Body of pancreas (tissue), 4 donors: Measurements from ENCODE around the gene ZNF521. TPM values are rescaled to one million over a fixed set of nuclear protein-coding genes. Genes with fewer than 3 reads are reported as not detected.

Source experiments
- ATAC-seq: fragments of 150-250 bp; one replicate; pipeline ENCODE4 v1.9.1; 2016
- DNase-seq, 4 donors: peaks; one replicate each; pipeline ENCODE4 v3.0.0-alpha.2; 2019
- H3K27ac ChIP-seq, 4 donors: fragments of 200-600 bp; sonication (generic); 1 replicate in 3 of 4; 2 replicates in 1 of 4; pipeline versions ENCODE4 v1.5.1 to v1.6.1; 2016 to 2019; ENCODE audit warnings: mild to moderate bottlenecking in 1 of 4, mixed read lengths in 1 of 4, moderate library complexity in 1 of 4
- H3K27me3 ChIP-seq, 2 donors: fragments of 200-600 bp; sonication (generic); one replicate each; pipeline ENCODE4 v1.6.0; 2016; ENCODE audit warnings: mild to moderate bottlenecking in 1 of 2
- H3K36me3 ChIP-seq, 2 donors: fragments of 200-600 bp; sonication (generic); replicated peaks in 1 of 2; 2 replicates each; pipeline ENCODE4 v1.5.1; 2016; ENCODE audit warnings: low read depth in 2 of 2; ENCODE audit not compliant: insufficient read depth in 1 of 2
- H3K4me1 ChIP-seq: fragments of 200-600 bp; sonication (generic); one replicate; pipeline ENCODE4 v1.6.0; 2016
- H3K4me3 ChIP-seq, 2 donors: fragments of 200-600 bp; sonication (generic); 1 replicate in 1 of 2; 2 replicates in 1 of 2; pipeline ENCODE4 v1.5.1; 2016 to 2019
- H3K9me3 ChIP-seq, 3 donors: fragments of 200-600 bp; sonication (generic); 1 replicate in 2 of 3; 2 replicates in 1 of 3; pipeline ENCODE4 v1.5.1; 2016
- CTCF ChIP-seq, 7 experiments: fragments of 450-650 bp in 4 of 7; fragments of 200-600 bp in 3 of 7; sonication (generic) in 3 of 7; IDR thresholded peaks; one replicate each; pipeline ENCODE4 v1.5.1; 2016 to 2019; ENCODE audit warnings: antibody characterized with exemption in 7 of 7
- POLR2A ChIP-seq, 3 donors: fragments of 450-650 bp; IDR thresholded peaks; one replicate each; pipeline ENCODE4 v1.6.1; 2016; ENCODE audit warnings: antibody characterized with exemption in 3 of 3, mild to moderate bottlenecking in 2 of 3
- WGBS, 2 donors: methylation state at CpG; one replicate each; pipeline ENCODE4 v1.1.5; 2017; 5-methylcytosine and 5-hydroxymethylcytosine counted together
- intact Hi-C: fragments of 100-400 bp; cut with DNase I; formaldehyde crosslinking; loops from one replicate; pipeline ENCODE4 v1.15.1; 2023
- total RNA-seq, 2 donors: library from RNA; depleted of rRNA; stranded (reverse); fragments of >200 nt; gene quantifications; one replicate each; pipeline ENCODE4 v1.1.0, GENCODE V29; 2016

The ZNF521 gene
- total RNA-seq, 2 donors from 2014 or later: 3.3 to 17.4 TPM

- no peak overlapping the region for H3K4me3 ChIP-seq
- H3K27ac ChIP-seq: no peak overlapping the region
- ATAC-seq (no peak), DNase-seq (no peak)
- H3K9me3 ChIP-seq: no peaks in the 10 kb centered on the region
- 42 to 47% methylated on average over 3 of the region's 3 CpGs for WGBS, 2 donors
- H3K4me1 ChIP-seq: no peaks in the 10 kb centered on the region
- H3K36me3 ChIP-seq: no peaks in the 10 kb centered on the region
- intact Hi-C loops: no loop called here
- H3K27me3 ChIP-seq: no peaks in the 10 kb centered on the region
- TF ChIP-seq POLR2A (IDR thresholded peaks at IDR 0.05) (no peak), CTCF (IDR thresholded peaks at IDR 0.05) (no peak)
These were observed 210.6 kb downstream of the ZNF521 start for GRCh38 chr18:25141399-25141798.

GRCh38 chr18:25140962-25141308, 211.0 kb downstream of the ZNF521 start:
- Histone ChIP-seq H3K27ac (no peak overlapping the region), H3K4me3 (no peak overlapping the region), H3K4me1 (no peaks in the 10 kb centered on the region), H3K27me3 (no peaks in the 10 kb centered on the region), H3K9me3 (no peaks in the 10 kb centered on the region), H3K36me3 (no peaks in the 10 kb centered on the region)
- TF ChIP-seq POLR2A (IDR thresholded peaks at IDR 0.05) (no peak), CTCF (IDR thresholded peaks at IDR 0.05) (no peak)
- ATAC-seq: no peak
- WGBS, 2 donors: 45 to 47% methylated on average over 4 of the region's 4 CpGs
- DNase-seq: no peak
- intact Hi-C loops: no loop called here

- 36 to 57% methylated on average over 8 of the region's 8 CpGs for WGBS, 2 donors
- Histone ChIP-seq H3K27ac (no peak overlapping the region), H3K4me3 (no peak overlapping the region), H3K4me1 (no peaks in the 10 kb centered on the region), H3K9me3 (no peaks in the 10 kb centered on the region), H3K27me3 (no peaks in the 10 kb centered on the region), H3K36me3 (no peaks in the 10 kb centered on the region)
- TF ChIP-seq CTCF (IDR thresholded peaks at IDR 0.05): no peak
- no peak for TF ChIP-seq POLR2A (IDR thresholded peaks at IDR 0.05)
- DNase-seq (no peak), ATAC-seq (no peak)
- intact Hi-C loops: no loop called here
These were observed 211.6 kb downstream of the ZNF521 start for GRCh38 chr18:25140124-25140961.

GRCh38 chr18:25137197-25137472, 214.8 kb downstream of the ZNF521 start:
- no peaks in the 10 kb centered on the region for H3K4me1 ChIP-seq
- WGBS, 2 donors: 69 to 83% methylated on average over 4 of the region's 4 CpGs
- H3K27me3 ChIP-seq: no peaks in the 10 kb centered on the region
- no peaks in the 10 kb centered on the region for H3K9me3 ChIP-seq
- no peak for ATAC-seq
- intact Hi-C loops: no loop called here
- H3K36me3 ChIP-seq: no peaks in the 10 kb centered on the region
- no peak overlapping the region for H3K27ac ChIP-seq
- H3K4me3 ChIP-seq: no peak overlapping the region
- no peak for DNase-seq
- TF ChIP-seq POLR2A (IDR thresholded peaks at IDR 0.05) (no peak), CTCF (IDR thresholded peaks at IDR 0.05) (no peak)
